Measurements from ENCODE around the gene ASPSCR1. TPM values are rescaled to one million over a fixed set of nuclear protein-coding genes. Genes with fewer than 3 reads are reported as not detected.
A peak's percentile ranks its signal among the peaks of the same experiment; 100 is the strongest.

The ASPSCR1 gene
- total and polyA plus RNA-seq, 2 of the 13 experiments (the other 11 are each of a cell fraction or from before 2014, with no cell fraction given) = 274 to 314 TPM

- TF ChIP-seq, protein P1, sequence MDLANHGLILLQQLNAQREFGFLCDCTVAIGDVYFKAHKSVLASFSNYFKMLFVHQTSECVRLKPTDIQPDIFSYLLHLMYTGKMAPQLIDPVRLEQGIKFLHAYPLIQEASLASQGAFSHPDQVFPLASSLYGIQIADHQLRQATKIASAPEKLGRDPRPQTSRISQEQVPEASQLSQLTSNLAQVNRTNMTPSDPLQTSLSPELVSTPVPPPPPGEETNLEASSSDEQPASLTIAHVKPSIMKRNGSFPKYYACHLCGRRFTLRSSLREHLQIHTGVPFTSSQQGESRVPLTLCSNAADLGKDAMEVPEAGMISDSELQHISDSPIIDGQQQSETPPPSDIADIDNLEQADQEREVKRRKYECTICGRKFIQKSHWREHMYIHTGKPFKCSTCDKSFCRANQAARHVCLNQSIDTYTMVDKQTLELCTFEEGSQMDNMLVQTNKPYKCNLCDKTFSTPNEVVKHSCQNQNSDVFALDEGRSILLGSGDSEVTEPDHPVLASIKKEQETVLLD (CRISPR knock-in tag; IDR thresholded peaks at IDR 0.05; ENCODE audit: low read depth) = 0 out of 2 replicates have a peak, but pooled peaks have one; percentile 7
- TF ChIP-seq CREB1 (IDR thresholded peaks at IDR 0.05) = no peak
- no peak for TF ChIP-seq CREB1 (CRISPR knock-in tag; IDR thresholded peaks at IDR 0.05)
- no peak for TF ChIP-seq ZNF775 (CRISPR knock-in tag; IDR thresholded peaks at IDR 0.05; ENCODE audit: borderline replicate concordance)
- 0 out of 2 replicates have a peak, but pooled peaks have one; percentile 10 for TF ChIP-seq PCBP1 (IDR thresholded peaks at IDR 0.05; ENCODE audit: borderline replicate concordance, low read depth, low read length)
- TF ChIP-seq CERS6 (CRISPR knock-in tag; IDR thresholded peaks at IDR 0.05) = no peak
- peak; percentile 45; the same call in 1 of the 2 replicates for TF ChIP-seq ZC3H13 (CRISPR knock-in tag; IDR thresholded peaks at IDR 0.05)
- TF ChIP-seq ZFP82 (CRISPR knock-in tag; IDR thresholded peaks at IDR 0.05; ENCODE audit: borderline replicate concordance) = no peak
- TF ChIP-seq ZNF768 (CRISPR knock-in tag; IDR thresholded peaks at IDR 0.05) = peak; percentile 57; the same call in 1 of the 2 replicates
- no peak for TF ChIP-seq MTA1 (CRISPR knock-in tag; IDR thresholded peaks at IDR 0.05; ENCODE audit: borderline replicate concordance)
- no peak for TF ChIP-seq E2F2 (CRISPR knock-in tag; IDR thresholded peaks at IDR 0.05; ENCODE audit: borderline replicate concordance)
- TF ChIP-seq ZNF512 (CRISPR knock-in tag; IDR thresholded peaks at IDR 0.05) = no peak
- TF ChIP-seq ZNF572 (CRISPR knock-in tag; IDR thresholded peaks at IDR 0.05) = no peak
- TF ChIP-seq FOSL1 (CRISPR knock-in tag; IDR thresholded peaks at IDR 0.05; ENCODE audit: borderline replicate concordance) = no peak
- TF ChIP-seq ETV6 (CRISPR knock-in tag; conservative IDR thresholded peaks at IDR 0.05) = no peak
- TF ChIP-seq ZNF878 (CRISPR knock-in tag; IDR thresholded peaks at IDR 0.05) = no peak; the same call in 1 of the 2 replicates
- TF ChIP-seq NCOA2 (CRISPR knock-in tag; IDR thresholded peaks at IDR 0.05) = no peak
- TF ChIP-seq ZBTB33 (CRISPR knock-in tag; IDR thresholded peaks at IDR 0.05) = peak; percentile 67; the same call in 1 of the 2 replicates
- TF ChIP-seq, protein P2, sequence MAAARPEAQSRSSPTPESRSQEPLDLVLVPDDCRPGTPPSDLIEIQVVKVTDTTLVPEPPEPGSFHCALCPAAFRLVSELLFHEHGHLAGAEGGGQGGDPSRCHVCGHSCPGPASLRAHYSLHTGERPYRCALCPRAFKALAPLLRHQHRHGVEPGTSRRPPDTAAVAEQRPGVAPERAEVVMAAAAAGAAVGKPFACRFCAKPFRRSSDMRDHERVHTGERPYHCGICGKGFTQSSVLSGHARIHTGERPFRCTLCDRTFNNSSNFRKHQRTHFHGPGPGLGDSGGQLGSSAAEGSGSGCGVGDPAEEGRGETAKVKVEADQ (CRISPR knock-in tag; IDR thresholded peaks at IDR 0.05; ENCODE audit: borderline replicate concordance) = no peak
- peak; percentile 34; the same call in 1 of the 2 replicates for TF ChIP-seq HDAC1 (CRISPR knock-in tag; IDR thresholded peaks at IDR 0.05)
These were observed 15.6 kb upstream of the ASPSCR1 start (continued) for GRCh38 chr17:81961521-81962498.
